ENCODE data around the gene BAK1. TPM values are rescaled to one million over a fixed set of nuclear protein-coding genes. Genes with fewer than 3 reads are reported as not detected.
A peak's percentile ranks its signal among the peaks of the same experiment; 100 is the strongest.

The BAK1 gene
- total RNA-seq, 1 donor: 13.8 TPM

DNA sequence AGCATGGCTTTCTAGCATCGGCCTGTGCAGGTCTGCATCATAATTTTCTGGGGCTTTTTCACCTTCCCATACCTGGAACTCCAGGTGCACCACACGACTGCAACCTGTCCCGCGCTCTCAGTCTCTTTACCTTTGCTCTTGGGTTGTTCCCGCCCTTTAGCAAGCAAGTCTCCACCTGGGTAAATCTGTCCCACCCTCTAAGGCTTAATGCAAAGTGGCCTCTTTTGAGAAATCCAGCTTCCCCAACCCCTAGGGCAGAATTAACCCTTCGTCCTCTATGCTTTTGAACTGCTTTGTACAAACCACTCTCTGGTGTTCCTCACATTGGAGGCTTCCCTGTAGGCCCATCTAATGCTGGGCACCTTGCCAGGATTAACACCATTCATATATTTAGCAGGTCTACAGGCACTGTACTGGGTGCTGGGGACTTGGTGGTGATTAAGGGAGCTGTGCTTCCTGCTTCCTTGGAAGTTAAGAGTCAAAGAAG, 43.9 kb upstream of the BAK1 start:
- Histone ChIP-seq H3K4me3 (ENCODE audit: insufficient read depth, low read length) (no peak overlapping the region), H3K9me3 (ENCODE audit: low read depth, low read length) (no peaks in the 10 kb centered on the region), H3K4me2 (ENCODE audit: insufficient read depth, low read length) (no peak overlapping the region), H3K27me3 (ENCODE audit: insufficient read depth, low read length) (no peaks in the 10 kb centered on the region), H2AFZ (ENCODE audit: low read length) (no peak overlapping the region), H3K79me2 (ENCODE audit: insufficient read depth, low read length) (peaks cover 69% of the 10 kb centered on the region), H3K36me3 (ENCODE audit: insufficient read depth, low read length) (no peaks in the 10 kb centered on the region), H3K27ac (ENCODE audit: low read depth, low read length) (no peak overlapping the region), H4K20me1 (ENCODE audit: insufficient read depth, low read length) (no peaks in the 10 kb centered on the region), H3K4me1 (ENCODE audit: insufficient read depth, low read length) (peaks cover 11% of the 10 kb centered on the region)
- TF ChIP-seq CTCF (IDR thresholded peaks at IDR 0.05; ENCODE audit: extremely low read depth, low read depth, low read length): no peak
- peak; percentile 72 for DNase-seq (ENCODE audit: insufficient read length, low spot score, missing footprints)

DNA sequence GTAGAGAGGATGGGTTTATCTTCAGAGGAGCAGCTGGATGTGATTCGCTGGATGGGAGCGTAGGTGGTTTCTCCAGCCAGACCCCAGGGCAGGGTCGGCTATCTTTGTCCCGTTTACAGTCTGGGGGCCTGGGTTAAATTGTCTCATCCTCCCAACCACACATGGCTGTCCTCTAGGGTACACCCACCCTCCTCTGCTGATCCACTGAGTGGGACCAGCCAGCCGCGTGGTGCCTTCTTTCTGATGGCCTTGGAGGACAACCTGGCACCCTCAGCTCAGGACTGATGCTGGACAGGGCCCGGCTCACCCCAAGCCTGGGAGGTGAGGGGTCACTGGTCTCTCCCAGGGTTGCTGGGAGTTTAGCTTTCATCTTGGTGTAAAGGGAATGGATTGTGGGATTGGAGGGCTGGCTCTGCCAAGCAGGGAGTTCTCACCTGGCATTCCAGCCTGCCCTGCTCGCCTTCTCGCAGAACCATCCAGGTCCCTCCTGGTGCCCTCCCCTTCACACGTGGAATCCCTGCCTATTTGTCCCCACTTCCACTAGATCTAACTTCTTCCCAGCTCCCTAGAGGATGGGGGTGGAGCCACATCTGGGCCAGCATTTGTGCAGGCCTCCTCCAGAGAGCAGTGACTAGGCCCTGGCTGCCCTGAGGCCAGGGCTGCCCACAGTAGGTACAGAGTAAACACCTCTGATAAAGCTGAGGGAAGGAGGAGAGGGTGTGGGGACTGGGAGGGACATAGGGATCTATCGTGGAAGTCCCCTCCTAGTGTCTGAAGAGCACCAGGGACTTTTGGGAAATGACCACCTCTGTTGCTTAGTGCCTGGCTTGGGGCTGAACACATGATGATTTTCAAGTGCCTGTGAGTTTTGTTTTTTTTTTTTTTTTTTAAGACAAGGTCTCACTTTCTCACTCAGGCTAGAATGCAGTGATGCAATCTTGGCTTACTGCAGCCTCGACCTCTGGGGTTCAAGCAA, 42.7 kb upstream of the BAK1 start:
- Histone ChIP-seq H3K79me2 (ENCODE audit: insufficient read depth, low read length) (peaks cover 57% of the 10 kb centered on the region), H3K4me3 (ENCODE audit: insufficient read depth, low read length) (peak overlapping the region; percentile 84)

DNA sequence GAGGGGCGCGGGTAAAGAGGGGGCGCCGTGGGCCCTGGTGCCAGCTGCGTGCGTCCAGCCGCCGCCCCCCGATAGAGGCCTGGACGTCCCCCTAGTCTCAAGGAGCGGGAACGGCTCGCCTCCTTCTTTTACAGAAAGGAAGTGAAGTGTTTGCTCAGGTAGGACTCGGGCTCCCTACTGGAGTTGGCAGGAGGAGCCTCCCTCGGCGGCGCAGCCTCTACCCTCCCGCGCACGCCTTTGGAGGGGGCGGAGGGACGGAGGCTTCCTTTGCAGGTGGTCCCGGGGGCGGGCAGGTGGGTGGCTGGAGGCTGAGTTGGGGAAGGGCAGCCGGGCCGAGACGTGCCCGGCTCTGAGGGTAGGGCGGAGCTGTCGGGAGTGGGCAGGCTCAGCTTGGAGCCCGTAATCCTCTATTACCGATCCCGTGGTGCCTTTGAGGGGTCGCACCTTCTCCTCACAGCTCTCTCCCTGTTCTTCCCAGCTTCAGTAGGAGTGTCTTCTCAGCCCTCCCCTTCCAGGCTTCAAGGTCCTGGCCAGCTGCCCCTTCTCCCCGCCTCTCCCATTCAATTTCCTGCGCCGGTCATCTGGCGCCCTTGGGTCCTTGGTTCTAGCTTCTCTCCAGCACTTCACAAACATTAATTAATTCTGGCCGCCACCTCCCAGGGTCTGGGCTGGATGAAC, 41.8 kb upstream of the BAK1 start:
- Histone ChIP-seq H3K4me2 (ENCODE audit: insufficient read depth, low read length) (peak overlapping the region; percentile 86), H3K9me3 (ENCODE audit: low read depth, low read length) (no peaks in the 10 kb centered on the region), H3K27ac (ENCODE audit: low read depth, low read length) (no peak overlapping the region), H3K4me3 (ENCODE audit: insufficient read depth, low read length) (peak overlapping the region; percentile 84), H3K27me3 (ENCODE audit: insufficient read depth, low read length) (no peaks in the 10 kb centered on the region), H2AFZ (ENCODE audit: low read length) (peak overlapping the region; percentile 76), H3K36me3 (ENCODE audit: insufficient read depth, low read length) (no peaks in the 10 kb centered on the region), H3K4me1 (ENCODE audit: insufficient read depth, low read length) (peaks cover 11% of the 10 kb centered on the region), H3K79me2 (ENCODE audit: insufficient read depth, low read length) (peaks cover 51% of the 10 kb centered on the region), H4K20me1 (ENCODE audit: insufficient read depth, low read length) (no peaks in the 10 kb centered on the region)
- TF ChIP-seq CTCF (IDR thresholded peaks at IDR 0.05; ENCODE audit: extremely low read depth, low read depth, low read length): no peak
- peak; percentile 94 for DNase-seq (ENCODE audit: insufficient read length, low spot score, missing footprints)

More for the DNA sequence above, 42.7 kb upstream of the BAK1 start:
- no peak overlapping the region for H2AFZ ChIP-seq (ENCODE audit: low read length)
- H3K27me3 ChIP-seq (ENCODE audit: insufficient read depth, low read length): no peaks in the 10 kb centered on the region
- peak overlapping the region; percentile 86 for H3K4me2 ChIP-seq (ENCODE audit: insufficient read depth, low read length)
- H4K20me1 ChIP-seq (ENCODE audit: insufficient read depth, low read length): no peaks in the 10 kb centered on the region
- no peaks in the 10 kb centered on the region for H3K36me3 ChIP-seq (ENCODE audit: insufficient read depth, low read length)
- no peak for TF ChIP-seq CTCF (IDR thresholded peaks at IDR 0.05; ENCODE audit: extremely low read depth, low read depth, low read length)
- DNase-seq (ENCODE audit: insufficient read length, low spot score, missing footprints): peak; percentile 90
- H3K27ac ChIP-seq (ENCODE audit: low read depth, low read length): no peak overlapping the region
- H3K4me1 ChIP-seq (ENCODE audit: insufficient read depth, low read length): peaks cover 11% of the 10 kb centered on the region
- H3K9me3 ChIP-seq (ENCODE audit: low read depth, low read length): no peaks in the 10 kb centered on the region

Data from osteoblast (primary cell).